ENCODE measurements around the gene NFE2L2.

DNA sequence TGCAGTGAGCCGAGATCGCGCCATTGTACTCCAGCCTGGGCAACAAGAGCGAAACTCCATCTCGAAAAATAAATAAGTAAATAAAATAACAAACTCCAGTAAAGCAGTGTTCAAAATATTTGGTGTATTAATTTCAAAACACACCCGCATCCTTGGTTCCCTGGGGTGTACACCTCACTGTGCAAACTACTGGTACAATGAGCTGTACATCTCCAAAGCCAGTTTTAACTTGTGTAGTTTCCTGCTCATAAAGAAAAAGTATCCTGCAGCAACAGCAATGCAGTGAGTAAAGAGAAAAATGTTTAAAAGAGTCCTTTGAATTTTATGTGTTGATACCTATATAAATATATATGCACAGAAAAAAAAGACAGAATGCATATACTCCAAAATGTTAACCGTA lies 4.4 kb upstream of the NFE2L2 start:
- TF ChIP-seq, protein P1, sequence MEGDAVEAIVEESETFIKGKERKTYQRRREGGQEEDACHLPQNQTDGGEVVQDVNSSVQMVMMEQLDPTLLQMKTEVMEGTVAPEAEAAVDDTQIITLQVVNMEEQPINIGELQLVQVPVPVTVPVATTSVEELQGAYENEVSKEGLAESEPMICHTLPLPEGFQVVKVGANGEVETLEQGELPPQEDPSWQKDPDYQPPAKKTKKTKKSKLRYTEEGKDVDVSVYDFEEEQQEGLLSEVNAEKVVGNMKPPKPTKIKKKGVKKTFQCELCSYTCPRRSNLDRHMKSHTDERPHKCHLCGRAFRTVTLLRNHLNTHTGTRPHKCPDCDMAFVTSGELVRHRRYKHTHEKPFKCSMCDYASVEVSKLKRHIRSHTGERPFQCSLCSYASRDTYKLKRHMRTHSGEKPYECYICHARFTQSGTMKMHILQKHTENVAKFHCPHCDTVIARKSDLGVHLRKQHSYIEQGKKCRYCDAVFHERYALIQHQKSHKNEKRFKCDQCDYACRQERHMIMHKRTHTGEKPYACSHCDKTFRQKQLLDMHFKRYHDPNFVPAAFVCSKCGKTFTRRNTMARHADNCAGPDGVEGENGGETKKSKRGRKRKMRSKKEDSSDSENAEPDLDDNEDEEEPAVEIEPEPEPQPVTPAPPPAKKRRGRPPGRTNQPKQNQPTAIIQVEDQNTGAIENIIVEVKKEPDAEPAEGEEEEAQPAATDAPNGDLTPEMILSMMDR (IDR thresholded peaks at IDR 0.05; ENCODE audit: insufficient read depth, low read length, poor library complexity, severe bottlenecking) = no peak
- no peak for TF ChIP-seq EZH2phosphoT487 (conservative IDR thresholded peaks at IDR 0.05; ENCODE audit: low read length)

Measured in SU-DHL-6 (cell line).